DND-41 (cell line): Measurements from ENCODE around the gene MCTP1.

Source experiments
- ATAC-seq: fragments of 200-7000 bp; cut with Tn5 transposase; 3 replicates; pipeline ENCODE4 v1.9.1; 2021; ENCODE audit warnings: low read depth; ENCODE audit not compliant: insufficient read depth
- DNase-seq: peaks from one replicate; pipeline ENCODE4 v3.0.0-alpha.2; 2020
- H2AFZ ChIP-seq: 2 replicates; pipeline ENCODE4 v1.6.0; 2012; ENCODE audit warnings: low read depth, low read length
- H3K27ac ChIP-seq: 2 replicates; pipeline ENCODE4 v1.5.1; 2012; ENCODE audit warnings: low read length, inconsistent platforms
- H3K27me3 ChIP-seq: fragments of 200-600 bp; sonication (generic); 2 replicates; pipeline ENCODE4 v1.6.0; 2012; ENCODE audit warnings: low read length, mild to moderate bottlenecking, inconsistent platforms; ENCODE audit not compliant: insufficient read depth, poor library complexity
- H3K36me3 ChIP-seq: 2 replicates; pipeline ENCODE4 v1.5.1; 2012; ENCODE audit warnings: low read length, inconsistent platforms; ENCODE audit not compliant: insufficient read depth
- H3K4me1 ChIP-seq: 2 replicates; pipeline ENCODE4 v1.5.1; 2012; ENCODE audit warnings: mild to moderate bottlenecking, low read length; ENCODE audit not compliant: insufficient read depth
- H3K4me2 ChIP-seq: 2 replicates; pipeline ENCODE4 v1.6.0; 2012; ENCODE audit warnings: mild to moderate bottlenecking, moderate library complexity, low read length, inconsistent platforms; ENCODE audit not compliant: insufficient read depth
- H3K4me3 ChIP-seq, 2 experiments: fragments of 200-600 bp in 1 of 2; shearing (Covaris generic) in 1 of 2; 2 replicates each; pipeline ENCODE4 v1.5.1; 2012 to 2016; ENCODE audit warnings: inconsistent platforms in 2 of 2, low read length in 2 of 2, mild to moderate bottlenecking in 2 of 2, low read depth in 1 of 2, moderate library complexity in 1 of 2
- H3K79me2 ChIP-seq: 2 replicates; pipeline ENCODE4 v1.6.0; 2012; ENCODE audit warnings: low read length, inconsistent platforms; ENCODE audit not compliant: insufficient read depth
- H3K9ac ChIP-seq: 2 replicates; pipeline ENCODE4 v1.6.0; 2012; ENCODE audit warnings: low read depth, mild to moderate bottlenecking, inconsistent platforms, low read length, moderate library complexity
- H3K9me3 ChIP-seq: 2 replicates; pipeline ENCODE4 v1.5.1; 2012; ENCODE audit warnings: low read length, moderate library complexity, mild to moderate bottlenecking, inconsistent platforms; ENCODE audit not compliant: insufficient read depth, severe bottlenecking
- H4K20me1 ChIP-seq: 2 replicates; pipeline ENCODE4 v1.6.0; 2012; ENCODE audit warnings: low read length; ENCODE audit not compliant: insufficient read depth
- CTCF ChIP-seq: IDR thresholded peaks from 2 replicates; pipeline ENCODE4 v1.5.1; 2012; ENCODE audit warnings: borderline replicate concordance, low read length, moderate library complexity, mild to moderate bottlenecking; ENCODE audit not compliant: poor library complexity, severe bottlenecking; ENCODE audit errors: extremely low read depth
- EZH2 ChIP-seq: IDR thresholded peaks from 3 replicates; pipeline ENCODE4 v1.6.1; 2012; ENCODE audit warnings: borderline replicate concordance, low read depth, mild to moderate bottlenecking, moderate library complexity, low read length, inconsistent platforms; ENCODE audit not compliant: severe bottlenecking

Gene MCTP1

GRCh38 chr5:95134326-95134725 lies 150.6 kb downstream of the MCTP1 start:
- no peaks in the 10 kb centered on the region for H3K4me1 ChIP-seq
- no peak overlapping the region for H3K9ac ChIP-seq
- H3K27ac ChIP-seq, result no peak overlapping the region
- no peak overlapping the region for H2AFZ ChIP-seq
- no peak for DNase-seq
- no peaks in the 10 kb centered on the region for H3K36me3 ChIP-seq
- no peaks in the 10 kb centered on the region for H3K9me3 ChIP-seq
- no peaks in the 10 kb centered on the region for H4K20me1 ChIP-seq
- no peak for TF ChIP-seq EZH2
- no peak for TF ChIP-seq CTCF
- H3K4me2 ChIP-seq, result no peak overlapping the region
- no peak overlapping the region for H3K4me3 ChIP-seq
- H3K27me3 ChIP-seq, result no peaks in the 10 kb centered on the region
- ATAC-seq, result no peak
- H3K79me2 ChIP-seq, result no peaks in the 10 kb centered on the region

- DNase-seq, result no peak
- no peak overlapping the region for H3K4me3 ChIP-seq
- no peak overlapping the region for H3K27ac ChIP-seq
- H3K4me1 ChIP-seq, result no peaks in the 10 kb centered on the region
- H3K27me3 ChIP-seq, result no peaks in the 10 kb centered on the region
- no peak for ATAC-seq
- no peaks in the 10 kb centered on the region for H4K20me1 ChIP-seq
- H3K79me2 ChIP-seq, result no peaks in the 10 kb centered on the region
- H3K4me2 ChIP-seq, result no peak overlapping the region
- TF ChIP-seq CTCF (no peak), EZH2 (no peak)
- H3K36me3 ChIP-seq, result no peaks in the 10 kb centered on the region
- H3K9me3 ChIP-seq, result no peaks in the 10 kb centered on the region
- no peak overlapping the region for H2AFZ ChIP-seq
- no peak overlapping the region for H3K9ac ChIP-seq
These were observed 152.8 kb downstream of the MCTP1 start for GRCh38 chr5:95132096-95132495.

- H3K4me2 ChIP-seq, result no peak overlapping the region
- H3K27ac ChIP-seq, result no peak overlapping the region
- H3K9ac ChIP-seq, result no peak overlapping the region
- no peaks in the 10 kb centered on the region for H3K9me3 ChIP-seq
- TF ChIP-seq EZH2 (no peak), CTCF (no peak)
- DNase-seq, result no peak
- H3K27me3 ChIP-seq, result no peaks in the 10 kb centered on the region
- no peaks in the 10 kb centered on the region for H3K79me2 ChIP-seq
- no peak overlapping the region for H3K4me3 ChIP-seq
- no peak overlapping the region for H2AFZ ChIP-seq
- no peaks in the 10 kb centered on the region for H3K4me1 ChIP-seq
- H4K20me1 ChIP-seq, result no peaks in the 10 kb centered on the region
- H3K36me3 ChIP-seq, result no peaks in the 10 kb centered on the region
- no peak for ATAC-seq
These were observed 154.0 kb downstream of the MCTP1 start for GRCh38 chr5:95130941-95131340.

- Histone ChIP-seq H3K9ac (no peak overlapping the region), H2AFZ (no peak overlapping the region), H3K4me2 (no peak overlapping the region), H4K20me1 (no peaks in the 10 kb centered on the region), H3K27ac (no peak overlapping the region), H3K4me3 (no peak overlapping the region), H3K36me3 (no peaks in the 10 kb centered on the region), H3K4me1 (no peaks in the 10 kb centered on the region), H3K9me3 (no peaks in the 10 kb centered on the region), H3K27me3 (no peaks in the 10 kb centered on the region), H3K79me2 (no peaks in the 10 kb centered on the region)
- ATAC-seq (no peak), DNase-seq (no peak)
- TF ChIP-seq EZH2, result no peak
- TF ChIP-seq CTCF, result no peak
These were observed 160.2 kb downstream of the MCTP1 start for GRCh38 chr5:95124731-95125130.
